ENCODE measurements around the gene TNFRSF4.
"Not testable (repeated sequence)": the region's sequence is repeated elsewhere in the genome, so short reads cannot be mapped to it uniquely, and the experiment has no call there.

TNFRSF4 gene

DNA sequence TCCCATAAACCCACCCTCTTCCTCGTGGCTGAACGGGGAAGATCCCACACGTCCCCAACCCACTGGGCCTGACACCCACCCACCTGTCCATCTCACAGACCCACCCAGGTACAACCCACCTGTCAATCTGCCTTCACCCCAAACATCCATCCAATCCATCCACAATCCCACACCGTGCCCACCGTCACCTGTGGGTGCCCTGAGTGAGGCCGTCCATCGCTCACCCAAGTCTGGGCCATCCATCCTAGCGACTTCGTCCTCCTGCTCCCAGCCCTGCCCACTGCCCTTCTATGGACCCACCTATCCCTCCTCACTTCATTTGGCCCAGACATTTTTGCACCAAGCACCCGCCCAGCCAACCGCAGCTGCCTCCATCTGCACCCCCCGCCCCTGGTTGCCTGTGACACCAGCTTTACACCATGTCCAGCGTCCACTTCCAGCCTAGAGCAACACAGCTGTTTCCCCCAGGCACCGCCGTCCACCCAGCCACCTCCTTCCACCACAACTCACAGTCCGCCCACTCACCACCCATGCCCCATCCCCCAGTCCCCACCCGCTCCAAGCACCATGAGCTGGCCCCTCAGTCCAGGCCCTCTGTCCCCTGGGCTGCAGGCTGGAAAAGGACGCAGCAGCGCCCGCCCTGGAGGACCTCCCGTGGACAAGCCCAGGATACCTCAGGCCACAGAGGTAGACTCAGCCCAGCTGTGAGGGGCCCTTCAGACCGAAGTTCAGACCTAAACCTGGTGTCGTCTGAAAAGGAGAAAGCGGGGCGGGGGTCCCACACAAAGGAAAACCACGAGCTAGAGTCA, 32.6 kb downstream of the TNFRSF4 start:
- no peak for DNase-seq

DNA sequence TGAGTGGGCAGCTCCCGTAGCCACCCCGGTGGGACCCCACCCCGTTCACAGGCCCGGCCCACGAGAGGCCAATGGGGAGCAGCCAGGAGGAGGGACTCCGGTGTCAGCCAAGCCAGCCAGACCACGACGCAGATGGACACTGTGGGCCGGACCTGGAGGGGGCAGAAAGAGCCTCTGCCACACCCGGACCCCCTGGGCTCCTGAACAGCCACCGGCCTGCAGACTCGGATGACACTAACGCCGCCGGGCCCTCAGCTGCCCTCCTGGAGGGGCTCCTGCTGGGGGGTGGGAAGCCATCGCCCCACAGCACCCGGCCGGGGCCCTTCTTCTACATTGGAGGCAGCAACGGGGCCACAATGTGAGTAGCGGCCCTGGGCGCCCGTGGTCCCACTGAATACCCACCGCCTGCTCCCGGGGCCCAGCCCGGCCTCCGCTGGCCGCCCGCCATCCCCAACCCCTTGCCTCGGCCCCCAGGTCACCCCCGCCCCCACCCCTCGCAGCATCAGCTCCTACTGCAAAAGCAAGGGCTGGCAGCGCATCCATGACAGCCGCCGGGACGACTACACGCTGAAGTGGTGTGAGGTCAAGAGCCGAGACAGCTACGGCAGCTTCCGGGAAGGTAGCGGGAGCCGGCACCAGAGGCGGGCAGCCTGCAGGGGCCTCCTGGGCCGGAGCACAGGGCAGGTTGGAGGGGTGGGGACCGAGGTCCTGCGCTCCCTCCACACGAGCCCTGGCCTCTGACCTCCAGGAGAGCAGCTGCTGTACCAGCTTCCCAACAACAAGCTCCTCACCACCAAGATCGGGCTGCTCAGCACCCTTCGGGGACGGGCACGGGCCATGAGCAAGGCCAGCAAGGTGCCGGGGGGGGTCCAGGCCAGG, 33.7 kb downstream of the TNFRSF4 start:
- DNase-seq = no peak

GRCh38 chr1:1179346-1179982, 34.5 kb downstream of the TNFRSF4 start:
- no peak for DNase-seq

DNA sequence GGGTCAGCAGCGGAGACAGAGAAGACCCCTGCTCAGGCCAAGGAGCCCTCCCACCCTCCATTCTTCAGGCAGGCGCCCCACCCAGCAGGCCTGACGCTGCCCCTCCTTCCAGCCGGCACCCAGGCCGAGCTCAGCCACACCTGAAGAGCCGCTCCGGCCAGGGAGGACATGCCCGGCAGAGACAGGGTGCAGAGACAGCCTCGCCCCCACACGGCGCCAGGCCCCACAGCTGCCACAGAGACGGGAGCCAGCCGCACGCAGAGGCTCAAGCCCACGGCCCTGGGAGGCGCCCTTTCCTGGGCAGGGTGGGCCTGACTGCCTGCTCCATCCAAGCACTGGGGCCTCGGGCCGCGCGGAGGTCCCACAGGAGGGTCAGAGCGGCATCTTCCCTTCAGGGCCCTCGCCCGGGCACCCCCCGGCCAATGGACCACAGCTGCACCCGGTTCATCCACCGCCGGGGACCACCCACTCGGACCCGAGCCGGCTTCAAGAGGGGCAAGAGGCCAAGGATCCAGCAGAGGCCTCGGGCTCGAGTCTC, 35.1 kb downstream of the TNFRSF4 start:
- DNase-seq = no peak

GRCh38 chr1:1177452-1178206, 36.3 kb downstream of the TNFRSF4 start:
- no peak for DNase-seq

GRCh38 chr1:1176931-1177330, 37.0 kb downstream of the TNFRSF4 start:
- DNase-seq = no peak

- not testable (repeated sequence) for DNase-seq
Measured at GRCh38 chr1:1176063-1176761, 37.7 kb downstream of the TNFRSF4 start.

- no peak for DNase-seq
Measured at GRCh38 chr1:1175221-1176062, 38.5 kb downstream of the TNFRSF4 start.

GRCh38 chr1:1173793-1174415, 40.0 kb downstream of the TNFRSF4 start, which contains the start of gene TTLL10:
TSS of gene TTLL10 (plus strand) at chr1:1173880. CDS start at chr1:1179216, 5,336 bp downstream.
- peak; percentile 80 for DNase-seq

DNA sequence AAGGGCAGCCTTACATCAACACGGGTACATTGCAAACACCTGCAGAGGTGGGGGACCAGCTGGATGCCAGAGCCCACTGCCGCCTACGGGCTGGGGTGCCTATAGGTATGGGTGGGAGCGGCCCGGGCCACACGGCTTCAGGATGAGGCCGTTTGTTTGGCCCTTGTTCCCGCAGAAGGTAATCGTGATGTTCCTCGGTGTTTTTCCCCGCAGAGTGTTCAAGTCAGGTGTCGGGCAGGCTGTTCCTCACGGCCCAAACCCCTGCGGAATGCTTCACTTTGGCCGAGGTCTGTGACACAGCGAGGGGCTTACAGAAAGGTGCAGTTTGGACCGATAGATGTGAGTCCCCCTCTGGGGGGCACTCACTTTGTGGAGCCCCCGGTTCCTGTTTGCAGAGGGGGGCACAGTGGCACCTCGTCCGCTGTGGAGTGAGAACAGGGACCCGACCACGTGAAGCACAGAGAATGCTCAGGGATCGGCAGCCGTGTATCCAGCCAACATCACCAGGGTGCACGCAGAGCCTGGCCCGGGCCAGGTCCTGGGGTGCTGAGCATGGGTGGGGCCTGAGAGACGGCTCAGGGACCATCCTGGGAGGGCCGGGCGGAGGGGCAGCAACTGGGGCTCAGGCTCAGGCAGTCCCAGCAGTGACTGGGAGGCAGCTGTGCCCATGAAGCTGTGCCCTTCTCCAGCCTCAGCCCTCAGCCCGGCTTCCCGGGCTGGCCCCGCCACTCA, 40.7 kb downstream of the TNFRSF4 start:
- no peak for DNase-seq

GRCh38 chr1:1171546-1172340, 42.2 kb downstream of the TNFRSF4 start:
- peak; percentile 56 for DNase-seq

DNA sequence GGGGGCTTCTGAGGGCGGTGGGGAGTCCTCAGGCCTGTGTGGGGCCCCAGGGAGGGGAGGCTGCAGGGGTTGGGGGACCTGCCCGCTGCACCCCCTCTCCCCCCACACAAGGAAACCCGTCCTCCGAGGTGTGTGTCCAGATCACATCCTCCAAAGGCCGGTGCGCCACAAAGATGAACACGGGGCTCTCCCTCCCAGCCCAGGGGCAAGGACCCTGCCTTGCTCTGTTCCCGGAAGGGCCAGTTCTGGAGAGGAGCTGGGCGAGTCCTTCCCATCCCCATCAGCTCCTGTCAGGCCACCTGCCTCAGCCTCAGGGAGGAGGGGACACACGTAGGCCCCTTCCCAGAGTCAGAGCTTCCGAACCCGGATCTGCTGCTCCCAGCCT, 42.8 kb downstream of the TNFRSF4 start:
- DNase-seq = no peak

- no peak for DNase-seq
Measured at GRCh38 chr1:1170215-1171091, 43.5 kb downstream of the TNFRSF4 start.

DNA sequence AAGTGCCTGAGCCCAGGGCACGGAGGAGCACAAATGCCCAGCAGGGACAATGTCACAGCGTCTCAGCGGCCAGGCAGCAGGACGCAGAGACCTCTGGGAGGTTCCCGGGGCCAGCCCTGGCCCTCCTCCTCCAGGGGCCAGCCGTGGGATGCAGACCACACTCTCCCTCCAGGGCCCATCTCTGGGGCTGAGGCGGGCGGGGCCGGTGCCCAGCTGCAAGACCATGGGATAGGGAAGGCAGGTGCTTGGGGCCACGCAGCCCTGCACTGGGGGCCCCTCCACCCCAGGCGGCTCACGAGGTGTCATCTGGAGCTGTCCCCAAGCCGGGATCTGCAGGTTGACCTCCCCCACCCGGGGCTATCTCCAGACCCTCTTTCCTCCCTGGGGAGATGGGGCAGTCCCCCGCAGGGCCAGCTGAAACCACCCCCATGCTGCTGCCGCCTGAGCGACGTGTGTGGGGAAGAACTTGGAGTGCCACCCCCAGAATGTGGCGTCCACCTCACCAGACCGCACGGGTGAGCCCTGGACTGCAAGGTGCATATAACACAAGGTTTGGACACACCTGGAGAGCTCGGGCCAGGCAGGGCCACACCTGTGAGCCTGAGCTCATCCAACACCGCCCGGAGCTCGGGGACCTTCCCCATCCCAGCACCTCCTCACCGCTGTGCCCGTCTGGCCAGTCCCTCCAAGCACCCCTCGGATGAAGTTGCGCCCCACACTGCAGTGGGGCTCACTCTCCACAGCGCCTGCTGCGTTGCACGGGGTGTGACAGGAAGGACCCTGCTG, 44.3 kb downstream of the TNFRSF4 start:
- no peak for DNase-seq

DNA sequence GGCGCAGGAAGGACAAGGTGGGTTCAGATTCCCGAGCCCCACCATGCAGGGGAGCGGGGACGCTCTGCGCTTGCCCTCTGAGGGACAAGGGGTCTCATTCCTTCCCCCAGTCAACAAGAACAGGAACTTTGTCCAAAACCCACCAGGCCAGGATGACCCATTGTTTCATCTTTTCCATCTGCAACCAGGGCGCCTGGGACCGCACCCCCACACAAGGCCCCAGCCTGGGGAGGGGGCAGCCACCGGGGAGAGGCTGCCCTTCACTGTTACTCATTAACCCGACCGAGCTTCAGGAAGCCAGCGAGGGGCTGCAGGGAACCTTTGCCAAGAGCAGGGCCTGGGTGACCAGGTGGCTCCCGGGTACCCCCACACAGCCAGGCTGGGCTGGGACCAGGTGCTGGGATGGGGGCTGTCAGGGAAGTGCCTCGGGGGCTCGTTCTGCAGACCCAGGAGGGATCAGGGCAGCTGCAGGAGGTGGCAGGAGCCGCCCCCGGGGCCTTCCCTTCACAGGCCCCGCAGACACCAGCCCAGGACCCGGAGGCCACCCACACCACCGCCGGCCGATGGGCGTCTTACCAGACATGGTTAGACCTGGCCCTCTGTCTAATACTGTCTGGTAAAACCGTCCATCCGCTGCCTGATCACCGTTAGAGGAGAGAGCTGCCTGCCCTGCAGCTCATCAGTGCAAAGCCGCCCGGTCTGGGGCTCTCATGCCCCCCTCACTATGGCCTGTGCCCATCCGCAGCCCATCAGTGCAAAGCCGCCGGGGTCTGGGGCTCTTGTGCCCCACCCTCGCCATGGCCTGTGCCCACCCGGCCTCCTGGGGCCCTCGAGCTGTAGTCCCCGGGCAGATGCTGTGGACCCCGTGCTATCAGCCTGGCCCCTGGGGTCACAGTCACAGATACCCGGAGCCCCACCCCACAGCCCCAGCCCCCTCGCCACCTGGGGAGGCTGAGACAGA, 45.2 kb downstream of the TNFRSF4 start:
- DNase-seq = no peak
